H1 (cell line): ENCODE data around the gene CCDC9B. TPM values are rescaled to one million over a fixed set of nuclear protein-coding genes. Genes with fewer than 3 reads are reported as not detected.

Experiments
- CTCF ChIA-PET: fragments of 300-600 bp; sonication (Branson Sonifier 250); formaldehyde crosslinking; loops from one replicate; lab custom pipeline; 2021; ENCODE audit not compliant: partially characterized antibody; lab: Charles Lee
- POLR2A ChIA-PET: fragments of 300-600 bp; sonication (Branson Sonifier 250); formaldehyde crosslinking; loops from one replicate; lab custom pipeline; 2021; ENCODE audit warnings: inconsistent platforms; ENCODE audit not compliant: partially characterized antibody; lab: Charles Lee
- DNase-seq, 2 experiments: peaks; one replicate each; pipeline versions ENCODE4 v3.0.0 to v3.0.0-alpha.2; 2010 to 2022; ENCODE audit warnings: low spot score in 2 of 2, low read depth in 1 of 2, mixed read lengths in 1 of 2
- FAIRE-seq: peaks from 2 replicates; lab custom pipeline; 2011; peaks lifted over from hg19 to GRCh38; lab: Jason Lieb, UNC
- H2AFZ ChIP-seq: 2 replicates; pipeline ENCODE4 v1.8.1; 2012; ENCODE audit warnings: low read length, inconsistent platforms
- H2AK5ac ChIP-seq: 2 replicates; pipeline ENCODE4 v1.6.1; 2013; ENCODE audit warnings: low read depth, low read length
- H2BK120ac ChIP-seq: replicated peaks from 2 replicates; pipeline ENCODE3; 2013; ENCODE audit warnings: low read depth, low read length, inconsistent platforms
- H2BK12ac ChIP-seq: 2 replicates; pipeline ENCODE4 v1.6.1; 2013; ENCODE audit warnings: low read depth, low read length
- H2BK15ac ChIP-seq: 2 replicates; pipeline ENCODE4 v1.6.1; 2013; ENCODE audit warnings: low read length
- H2BK20ac ChIP-seq: 2 replicates; pipeline ENCODE4 v1.6.1; 2013; ENCODE audit warnings: low read length
- H2BK5ac ChIP-seq: 2 replicates; pipeline ENCODE4 v1.6.1; 2013; ENCODE audit warnings: low read depth, low read length
- H3K14ac ChIP-seq: 2 replicates; pipeline ENCODE4 v1.6.1; 2013; ENCODE audit warnings: inconsistent platforms; ENCODE audit not compliant: insufficient read length
- H3K18ac ChIP-seq: 2 replicates; pipeline ENCODE4 v1.6.1; 2013; ENCODE audit warnings: low read length; ENCODE audit errors: extremely low read depth
- H3K23ac ChIP-seq: 2 replicates; pipeline ENCODE4 v1.6.1; 2013; ENCODE audit warnings: inconsistent platforms; ENCODE audit not compliant: insufficient read length
- H3K23me2 ChIP-seq: 2 replicates; pipeline ENCODE4 v1.6.1; 2013; ENCODE audit warnings: low read depth, low read length
- H3K27ac ChIP-seq: 2 replicates; pipeline ENCODE4 v1.6.1; 2011; ENCODE audit warnings: low read depth, low read length, inconsistent platforms
- H3K27me3 ChIP-seq, 4 experiments: replicated peaks in 1 of 4; 1 replicate in 1 of 4; 2 replicates in 3 of 4; pipeline versions ENCODE4 v1.6.1 to v1.8.1; 2011 to 2013; ENCODE audit warnings: low read length in 3 of 4, mild to moderate bottlenecking in 3 of 4, inconsistent platforms in 2 of 4, mixed read lengths in 2 of 4, moderate library complexity in 1 of 4; ENCODE audit not compliant: control insufficient read depth in 3 of 4, insufficient read depth in 3 of 4; ENCODE audit errors: extremely low read depth in 1 of 4
- H3K36me3 ChIP-seq, 4 experiments: 2 replicates each; pipeline versions ENCODE4 v1.6.1 to v1.8.1; 2011 to 2013; ENCODE audit warnings: mild to moderate bottlenecking in 4 of 4, low read length in 3 of 4, moderate library complexity in 2 of 4, control low read depth in 1 of 4, inconsistent platforms in 1 of 4; ENCODE audit not compliant: insufficient read depth in 4 of 4, control insufficient read depth in 2 of 4
- H3K4ac ChIP-seq: replicated peaks from 2 replicates; pipeline ENCODE3; 2013; ENCODE audit warnings: low read length, low read depth, mixed read lengths, inconsistent platforms; ENCODE audit not compliant: insufficient read length
- H3K4me1 ChIP-seq, 4 experiments: replicated peaks in 1 of 4; 1 replicate in 1 of 4; 2 replicates in 3 of 4; pipeline versions ENCODE4 v1.6.1 to v1.8.1; 2011 to 2013; ENCODE audit warnings: low read length in 3 of 4, inconsistent platforms in 2 of 4, mixed read lengths in 1 of 4; ENCODE audit not compliant: insufficient read depth in 4 of 4, control insufficient read depth in 3 of 4
- H3K4me2 ChIP-seq, 2 experiments: 2 replicates each; pipeline versions ENCODE4 v1.6.1 to v1.8.1; 2011 to 2013; ENCODE audit warnings: low read depth in 2 of 2, low read length in 2 of 2, control low read depth in 1 of 2, inconsistent platforms in 1 of 2, mild to moderate bottlenecking in 1 of 2; ENCODE audit not compliant: insufficient read depth in 1 of 2
- H3K4me3 ChIP-seq, 4 experiments: fragments of 200-600, 300-600 bp in 1 of 4; sonication (generic), shearing (Covaris generic), sonication (Bioruptor Twin) in 1 of 4; 2 replicates each; pipeline versions ENCODE4 v1.5.1 to v1.8.1; 2011 to 2016; ENCODE audit warnings: low read length in 4 of 4, low read depth in 3 of 4, control low read depth in 2 of 4, inconsistent platforms in 2 of 4, mild to moderate bottlenecking in 2 of 4, mixed read lengths in 1 of 4, moderate library complexity in 1 of 4; ENCODE audit not compliant: insufficient read depth in 2 of 4; ENCODE audit errors: extremely low read depth in 1 of 4
- H3K56ac ChIP-seq: replicated peaks from 2 replicates; pipeline ENCODE3; 2013; ENCODE audit warnings: low read depth, mild to moderate bottlenecking, mixed read lengths, low read length, inconsistent platforms; ENCODE audit not compliant: insufficient read length
- H3K79me1 ChIP-seq: 2 replicates; pipeline ENCODE4 v1.6.1; 2013; ENCODE audit warnings: low read depth, low read length, control low read depth
- H3K79me2 ChIP-seq, 2 experiments: 2 replicates each; pipeline versions ENCODE4 v1.6.1 to v1.8.1; 2012 to 2013; ENCODE audit warnings: low read length in 2 of 2, mild to moderate bottlenecking in 2 of 2, inconsistent platforms in 1 of 2; ENCODE audit not compliant: insufficient read depth in 2 of 2, control insufficient read depth in 1 of 2
- H3K9ac ChIP-seq, 4 experiments: replicated peaks in 1 of 4; 1 replicate in 1 of 4; 2 replicates in 3 of 4; pipeline versions ENCODE4 v1.6.1 to v1.8.1; 2011 to 2013; ENCODE audit warnings: low read depth in 3 of 4, low read length in 3 of 4, control low read depth in 2 of 4, mild to moderate bottlenecking in 2 of 4, moderate library complexity in 2 of 4, inconsistent platforms in 1 of 4; ENCODE audit errors: extremely low read depth in 1 of 4
- H3K9me3 ChIP-seq, 2 experiments: 2 replicates each; pipeline versions ENCODE4 v1.6.1 to v1.8.1; 2012 to 2013; ENCODE audit warnings: mild to moderate bottlenecking in 2 of 2, moderate library complexity in 2 of 2, control low read depth in 1 of 2, inconsistent platforms in 1 of 2, low read depth in 1 of 2, low read length in 1 of 2, mixed read lengths in 1 of 2; ENCODE audit not compliant: insufficient read depth in 2 of 2
- H4K20me1 ChIP-seq, 2 experiments: replicated peaks in 1 of 2; 2 replicates each; pipeline versions ENCODE3 to v1.8.1; 2011 to 2013; ENCODE audit warnings: inconsistent platforms in 2 of 2, low read length in 2 of 2, mild to moderate bottlenecking in 1 of 2; ENCODE audit not compliant: insufficient read depth in 2 of 2, control insufficient read depth in 1 of 2
- H4K5ac ChIP-seq: 2 replicates; pipeline ENCODE4 v1.6.1; 2013; ENCODE audit warnings: low read length, low read depth, mixed read lengths, inconsistent platforms; ENCODE audit not compliant: insufficient read length
- H4K8ac ChIP-seq: 2 replicates; pipeline ENCODE4 v1.8.0; 2013; ENCODE audit warnings: mild to moderate bottlenecking, moderate library complexity, low read length, inconsistent platforms; ENCODE audit not compliant: insufficient read depth; ENCODE audit errors: extremely low read depth
- H4K91ac ChIP-seq: replicated peaks from 2 replicates; pipeline ENCODE3; 2013; ENCODE audit warnings: low read length, mixed read lengths, inconsistent platforms; ENCODE audit not compliant: insufficient read length
- CREB1 ChIP-seq: IDR thresholded peaks from 2 replicates; pipeline ENCODE4 v1.6.1; 2012; ENCODE audit warnings: inconsistent platforms
- SIN3A ChIP-seq, 2 experiments: IDR thresholded peaks in 1 of 2; conservative IDR thresholded peaks in 1 of 2; 2 replicates each; pipeline ENCODE4 v1.6.1; 2011 to 2012; ENCODE audit warnings: low read length in 2 of 2, improper control_type of control experiment in 1 of 2, low read depth in 1 of 2, mild to moderate bottlenecking in 1 of 2
- WGBS, 2 experiments: shearing (Covaris generic) in 1 of 2; methylation state at CpG; one replicate each; pipeline versions ENCODE4 v1.1.6 to v1.1.7; 2013 to 2015; ENCODE audit warnings: low lambda C conversion rate in 2 of 2, mixed read lengths in 2 of 2, inconsistent platforms in 1 of 2, low coverage in 1 of 2, missing lambda C conversion rate in 1 of 2; ENCODE audit not compliant: insufficient replicate concordance in 2 of 2, insufficient coverage in 1 of 2, insufficient read length in 1 of 2; ENCODE audit errors: extremely low coverage in 1 of 2, missing lambda C conversion rate in 1 of 2; 5-methylcytosine and 5-hydroxymethylcytosine counted together
- polyA plus RNA-seq, 7 experiments: library from polyadenylated mRNA; depleted of rRNA in 3 of 7; stranded (reverse) in 5 of 7; unstranded in 2 of 7; fragments of >200 nt in 5 of 7; fragments of 200-250 nt in 2 of 7; gene quantifications; 1 replicate in 5 of 7; 2 replicates in 1 of 7; 4 replicates in 1 of 7; pipeline versions ENCODE4 v1.2.1 to v1.2.3, GENCODE V29; 2011 to 2013; ENCODE audit warnings: missing spikeins in 2 of 7, mixed read lengths in 2 of 7
- total RNA-seq: library from RNA; stranded (reverse); fragmentation: NEBNext Ultra II Directional; extraction: Animal tissue kit (Norgen Biotek cat#: 25700); gene quantifications from 2 replicates; pipeline ENCODE4 v1.2.1, GENCODE V29; 2021

The CCDC9B gene
- total and polyA plus RNA-seq, 2 of the 8 experiments (the other 6 are each of a cell fraction or from before 2014, with no cell fraction given): 0.45 to 0.78 TPM

DNA sequence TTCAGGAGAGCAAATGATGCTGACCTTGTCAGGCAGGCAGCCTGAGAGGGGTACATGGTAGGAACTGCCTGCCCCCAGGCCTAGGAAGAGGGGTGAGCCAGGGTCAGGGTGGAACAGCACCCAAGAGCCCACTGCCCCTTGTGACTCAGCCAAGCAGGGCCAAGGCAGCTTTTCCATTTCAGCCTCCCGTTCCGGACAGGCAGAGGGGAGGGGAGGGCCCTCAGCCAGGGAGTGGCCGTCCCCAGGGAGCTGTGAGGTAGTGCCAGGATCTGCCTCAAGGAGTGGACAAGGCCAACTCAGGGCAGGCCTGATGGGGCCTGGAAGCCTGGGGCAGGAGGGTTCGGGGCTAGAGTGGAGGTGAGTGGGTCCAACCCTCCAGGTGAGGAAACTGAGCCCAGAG, 52.8 kb downstream of the CCDC9B start:
- CTCF ChIA-PET: interaction anchor here (0.8 to 16.2 kb wide), 8 partner anchors 12 to 84 kb away, joined by 3 to 518 read pairs (median 6); partner anchors contain the start of genes CCDC9B, INAFM2 and PLCB2
- Histone ChIP-seq H3K27me3 (peaks cover 29 to 67% (median 52%) of the 10 kb centered on the region in 4 experiments), H4K5ac (no peak overlapping the region), H4K20me1 (peaks cover 0 to 1% of the 10 kb centered on the region in 2 experiments), H3K79me2 (no peaks in the 10 kb centered on the region), H3K79me1 (no peaks in the 10 kb centered on the region; the same call in 1 of the 2 replicates), H3K27ac (no peak overlapping the region), H4K8ac (no peak overlapping the region), H3K36me3 (no peaks in the 10 kb centered on the region), H2BK5ac (no peak overlapping the region), H3K18ac (no peak overlapping the region), H3K9ac (no peak overlapping the region), H3K56ac (no peak overlapping the region), H2BK12ac (peak overlapping the region; percentile 68; the same call in 1 of the 2 replicates), H3K4ac (no peak overlapping the region), H2BK20ac (no peak overlapping the region), H4K91ac (no peak overlapping the region), H3K9me3 (no peaks in the 10 kb centered on the region), H3K14ac (no peak overlapping the region), H3K23me2 (peaks cover 9% of the 10 kb centered on the region; the same call in 1 of the 2 replicates), H2AFZ (no peak overlapping the region), H2AK5ac (0 out of 2 replicates have a peak overlapping the region, but pooled peaks have one; percentile 3), H2BK15ac (no peak overlapping the region), H3K4me3 (no peak overlapping the region), H3K4me1 (peaks cover 10 to 35% (median 27%) of the 10 kb centered on the region in 4 experiments), H3K23ac (no peak overlapping the region), H3K4me2 (no peak overlapping the region), H2BK120ac (no peak overlapping the region)
- TF ChIP-seq CREB1: no peak
- no peak for TF ChIP-seq SIN3A (conservative IDR thresholded peaks at IDR 0.05 in 1 of 2, IDR thresholded peaks at IDR 0.05 in 1 of 2; ENCODE audit: low read depth in 1 of 2, low read length in 2 of 2)
- DNase-seq: no peak
- no peak for FAIRE-seq
- WGBS, 2 experiments: 87% methylated on average over 4 of the region's 4 CpGs; no CpG with 5 or more reads in 1 of the 2 experiments
- POLR2A ChIA-PET: interaction anchor here (1.6 to 1.7 kb wide), 2 partner anchors 10 to 20 kb away, joined by 4 to 11 read pairs; partner anchors contain the start of gene PLCB2
